ENCODE results near the gene PRPF39. TPM values are rescaled to one million over a fixed set of nuclear protein-coding genes. Genes with fewer than 3 reads are reported as not detected.

PRPF39 gene
- total and polyA plus RNA-seq, 2 of the 13 experiments (the other 11 are each of a cell fraction or from before 2014, with no cell fraction given): 44.2 to 65.0 TPM

GRCh38 chr14:45034730-45035129, 49.2 kb upstream of the PRPF39 start:
- in situ Hi-C loops (cut with HindIII; ENCODE audit: extremely low pct_ligation_motif_present, low pct_unique_long_range_greater_than_20kb) (no loop called here), intact Hi-C loops (cut with micrococcal nuclease; ENCODE audit: unreplicated experiment) (no loop called here)
- DNase-seq (ENCODE audit: low spot score) (no peak), ATAC-seq (no peak), FAIRE-seq (no peak)
- H3K9ac ChIP-seq (ENCODE audit: insufficient read depth, low read depth, low read length): no peak overlapping the region
- H4K20me1 ChIP-seq (ENCODE audit: insufficient read depth, low read length): no peaks in the 10 kb centered on the region
- peaks cover 5% of the 10 kb centered on the region; the same call in 1 of the 2 replicates for H3K9me3 ChIP-seq (ENCODE audit: low read length)
- TF ChIP-seq GPN1 (CRISPR knock-in tag; IDR thresholded peaks at IDR 0.05; ENCODE audit: borderline replicate concordance): no peak
- no peak for TF ChIP-seq ZBTB14 (CRISPR knock-in tag; IDR thresholded peaks at IDR 0.05)
- TF ChIP-seq ZMAT5 (CRISPR knock-in tag; IDR thresholded peaks at IDR 0.05; ENCODE audit: borderline replicate concordance, low read depth): no peak
- TF ChIP-seq TRIM24 (CRISPR knock-in tag; IDR thresholded peaks at IDR 0.05): no peak
- TF ChIP-seq ARID2 (CRISPR knock-in tag; IDR thresholded peaks at IDR 0.05; ENCODE audit: borderline replicate concordance): no peak
- TF ChIP-seq TFAP4 (IDR thresholded peaks at IDR 0.05; ENCODE audit: borderline replicate concordance, low read depth): no peak
- no peak for TF ChIP-seq ETV5 (CRISPR knock-in tag; IDR thresholded peaks at IDR 0.05; ENCODE audit: borderline replicate concordance)
- TF ChIP-seq MTF2 (CRISPR knock-in tag; IDR thresholded peaks at IDR 0.05; ENCODE audit: borderline replicate concordance): no peak
- TF ChIP-seq ZNF709 (CRISPR knock-in tag; IDR thresholded peaks at IDR 0.05): no peak
- TF ChIP-seq ZNF224 (CRISPR knock-in tag; IDR thresholded peaks at IDR 0.05): no peak
- no peak for TF ChIP-seq TFDP2 (CRISPR knock-in tag; IDR thresholded peaks at IDR 0.05)
- no peak for TF ChIP-seq ZNF724P (CRISPR knock-in tag; IDR thresholded peaks at IDR 0.05; ENCODE audit: borderline replicate concordance)
- TF ChIP-seq CENPX (CRISPR knock-in tag; IDR thresholded peaks at IDR 0.05): no peak
- no peak for TF ChIP-seq ASH2L (IDR thresholded peaks at IDR 0.05; ENCODE audit: insufficient read length, low read depth, low read length)
- TF ChIP-seq TBX2 (CRISPR knock-in tag; IDR thresholded peaks at IDR 0.05; ENCODE audit: borderline replicate concordance): no peak
- TF ChIP-seq PCBP1 (IDR thresholded peaks at IDR 0.05; ENCODE audit: borderline replicate concordance, low read depth, low read length): no peak
- no peak for TF ChIP-seq ZNF564 (CRISPR knock-in tag; IDR thresholded peaks at IDR 0.05)
- TF ChIP-seq NCOR1 (IDR thresholded peaks at IDR 0.05; ENCODE audit: borderline replicate concordance, low read length): no peak
- H3K4me3 ChIP-seq (replicated peaks in 1 of 3; ENCODE audit: insufficient read depth in 1 of 3, low read depth in 2 of 3, low read length in 3 of 3): no peak overlapping the region
- ChIA-PET CTCF (ENCODE audit: low intra/inter-chr PET ratio, low total read pairs) (no interaction called here), POLR2A (no interaction called here)
- H3K27ac ChIP-seq (ENCODE audit: extremely low read length, insufficient read depth, low read length): no peak overlapping the region
- no peaks in the 10 kb centered on the region for H3K79me2 ChIP-seq (ENCODE audit: insufficient read depth, low read length)
- peaks cover 8 to 13% of the 10 kb centered on the region in 2 experiments; a peak in 3 of 5 replicates for H3K36me3 ChIP-seq (replicated peaks in 1 of 2; ENCODE audit: control insufficient read depth in 1 of 2, insufficient read depth in 2 of 2, low read length in 2 of 2)
- no peak overlapping the region for H3K4me2 ChIP-seq (ENCODE audit: low read depth, low read length)
- no peaks in the 10 kb centered on the region; a peak in 1 of 5 replicates for H3K27me3 ChIP-seq (ENCODE audit: control insufficient read depth in 1 of 2, insufficient read depth in 2 of 2, low read length in 2 of 2)
- peaks cover 5% of the 10 kb centered on the region; the same call in 1 of the 2 replicates for H3K4me1 ChIP-seq (ENCODE audit: insufficient read depth, low read length)
- no peak overlapping the region for H2AFZ ChIP-seq (ENCODE audit: low read length)
- BruUV-seq (replicated peaks): no TSS peak

Data from HepG2 (cell line).